Kidney glomerular epithelial cell (primary cell): ENCODE measurements around the gene PTPN20.
"Not testable (repeated sequence)": the region's sequence is repeated elsewhere in the genome, so short reads cannot be mapped to it uniquely, and the experiment has no call there.

ENCODE experiments used
- DNase-seq: peaks from one replicate; lab custom pipeline; 2025; lab: John Stamatoyannopoulos, UW

PTPN20 gene

DNA sequence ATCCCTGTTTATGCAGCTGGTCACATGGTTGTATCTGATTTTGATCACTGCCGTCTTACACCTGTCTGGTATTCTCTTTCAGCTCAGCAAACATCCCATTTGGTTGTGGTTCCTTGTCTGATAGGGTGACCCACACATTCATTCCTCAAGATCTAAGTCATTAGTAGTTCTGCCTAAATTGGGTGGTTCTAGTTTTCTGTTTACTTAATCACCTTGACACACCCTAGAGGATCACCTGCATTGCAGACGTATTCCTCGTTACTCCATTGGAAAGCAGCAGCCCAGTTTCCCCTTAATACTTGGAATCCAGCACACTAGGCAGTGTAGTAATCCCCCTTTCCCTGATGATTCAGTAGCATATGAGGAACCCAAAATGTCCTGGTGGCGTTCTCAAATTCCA, 41.3 kb downstream of the PTPN20 start:
- not testable (repeated sequence) for DNase-seq

DNA sequence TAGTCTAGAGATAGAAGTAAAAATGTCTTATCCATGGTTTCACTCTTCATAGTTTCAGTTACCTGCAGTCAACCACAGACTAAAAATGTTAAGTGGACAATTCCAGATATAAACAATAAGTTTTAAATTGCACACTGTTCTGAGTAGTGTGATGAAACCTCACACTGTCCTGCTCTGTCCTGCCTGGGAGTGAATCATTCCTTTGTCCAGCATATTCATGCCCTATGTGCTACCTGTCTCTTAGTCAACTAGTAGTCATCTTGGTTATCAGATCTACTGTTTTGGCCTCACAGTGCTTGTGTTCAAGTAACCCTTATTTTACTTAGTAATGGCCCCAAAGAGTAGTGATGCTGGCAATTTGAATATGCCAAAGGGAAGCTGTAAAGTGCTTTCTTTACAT, 49.5 kb downstream of the PTPN20 start:
- DNase-seq, result not testable (repeated sequence)

DNA sequence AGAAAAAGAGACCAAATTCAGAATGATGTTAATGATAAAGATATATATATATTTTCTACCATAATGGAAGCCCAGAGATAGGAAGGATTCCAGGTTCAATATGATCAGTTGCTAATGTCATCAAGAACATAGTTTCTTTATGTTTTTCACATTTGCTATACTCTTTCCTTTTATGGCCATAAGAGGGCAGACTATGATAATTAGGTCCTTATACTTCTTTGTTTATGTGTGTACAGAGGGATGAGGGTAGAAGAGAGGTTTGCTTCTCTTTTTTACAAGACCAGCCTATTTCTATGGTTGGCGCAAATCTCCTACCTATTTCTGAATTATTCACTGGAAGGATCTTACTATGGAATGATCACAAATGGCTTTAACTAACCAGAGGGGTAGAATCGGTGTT, 52.1 kb downstream of the PTPN20 start:
- not testable (repeated sequence) for DNase-seq

DNA sequence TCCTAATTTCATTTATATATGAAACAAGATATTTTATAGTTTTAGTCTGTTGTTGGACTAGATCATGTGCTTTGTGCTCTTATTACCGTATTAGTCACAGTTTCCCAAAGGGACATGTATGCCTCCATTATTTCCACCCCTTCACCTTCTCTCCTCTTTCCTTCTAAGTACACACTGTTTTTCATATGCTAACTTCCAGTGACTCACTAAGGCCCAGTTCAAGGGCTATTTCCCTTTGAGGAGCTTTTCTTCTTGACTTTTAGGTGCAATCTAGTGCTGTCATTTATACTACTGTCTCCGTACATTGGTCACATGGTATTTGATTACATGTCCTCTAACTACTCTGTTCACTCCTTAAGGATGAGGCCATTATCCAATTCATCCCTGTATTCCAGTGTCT, 55.8 kb downstream of the PTPN20 start:
- DNase-seq, result not testable (repeated sequence)

DNA sequence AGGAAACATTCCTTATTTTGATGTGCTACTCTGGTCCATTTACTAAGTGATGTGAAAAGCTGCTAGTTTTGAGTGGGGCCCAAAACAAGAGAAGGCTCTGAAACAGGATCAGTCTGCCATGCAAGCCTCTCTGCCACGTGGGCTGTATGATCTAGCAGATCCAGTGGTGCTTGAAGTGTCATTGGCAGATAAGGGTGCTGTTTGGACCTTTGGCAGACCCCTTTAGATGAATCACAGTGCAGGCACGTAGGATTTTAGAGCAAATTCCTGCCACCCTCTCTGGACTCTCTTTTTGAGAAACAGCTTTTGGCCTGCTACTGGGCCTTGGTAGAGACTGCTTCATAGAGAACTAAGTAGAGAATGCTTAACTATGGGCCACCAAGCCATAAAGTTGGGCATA, 69.0 kb downstream of the PTPN20 start:
- DNase-seq, result not testable (repeated sequence)

DNA sequence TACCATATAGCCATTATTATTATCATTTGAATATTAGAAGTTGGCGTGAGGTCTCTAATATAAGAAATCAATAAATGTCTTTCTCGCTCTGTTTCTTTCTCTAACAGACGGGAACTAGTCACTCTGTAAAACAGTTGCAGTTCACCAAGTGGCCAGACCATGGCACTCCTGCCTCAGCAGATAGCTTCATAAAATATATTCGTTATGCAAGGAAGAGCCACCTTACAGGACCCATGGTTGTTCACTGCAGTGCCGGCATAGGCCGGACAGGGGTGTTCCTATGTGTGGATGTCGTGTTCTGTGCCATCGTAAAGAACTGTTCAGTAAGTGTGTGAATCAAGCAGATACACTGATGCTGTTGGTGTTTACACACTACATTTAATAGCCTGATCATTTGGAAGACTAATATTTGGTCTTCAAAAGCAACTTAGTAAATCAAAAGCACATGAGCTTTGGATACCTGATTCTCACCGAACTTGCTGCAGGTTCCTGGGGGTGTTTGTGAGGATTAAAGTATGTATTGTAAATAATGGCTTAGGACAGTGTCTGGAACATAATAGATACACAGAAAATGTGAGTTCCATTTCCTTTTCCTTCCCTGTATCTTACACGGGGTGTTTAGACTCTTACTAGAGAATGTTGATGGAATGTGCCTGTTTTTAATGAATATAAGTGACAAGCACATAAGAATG, 76.2 kb downstream of the PTPN20 start:
- DNase-seq, result not testable (repeated sequence)

DNA sequence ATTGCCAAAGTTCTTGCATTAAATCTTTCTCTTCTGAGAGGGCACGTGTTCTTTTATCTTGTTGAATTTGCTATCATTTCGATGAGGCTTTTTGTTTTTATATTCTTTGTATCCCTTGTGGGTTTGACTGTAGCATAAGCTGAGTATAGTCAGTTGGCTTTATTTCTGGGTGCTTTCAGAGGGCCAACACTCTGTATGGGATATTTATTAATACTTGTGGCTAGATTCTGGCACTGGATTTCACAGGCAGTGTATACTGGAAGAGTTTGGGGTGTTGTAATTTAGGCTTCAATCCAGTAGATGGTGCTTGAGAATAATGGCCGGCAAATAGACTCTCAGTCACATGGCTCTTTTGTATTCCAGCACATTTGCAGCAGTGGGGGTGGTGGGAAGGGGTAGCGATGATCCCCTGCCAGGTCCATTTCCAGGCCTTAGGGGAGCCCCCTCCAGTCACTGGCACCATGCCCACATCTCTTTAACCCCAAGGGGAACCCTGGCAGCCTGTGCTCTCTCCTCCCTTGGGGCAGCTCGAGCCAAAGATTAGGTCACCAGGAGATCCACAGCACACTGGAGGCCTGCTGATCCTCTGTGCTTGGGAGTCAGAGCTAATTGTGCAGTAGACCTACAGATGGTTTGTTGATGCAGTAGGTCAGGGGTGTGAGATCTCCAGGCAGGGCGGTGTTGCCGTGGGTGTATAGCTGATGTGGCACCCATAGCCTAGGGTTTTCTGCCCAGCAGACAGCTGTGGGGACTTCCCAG, 81.8 kb downstream of the PTPN20 start:
- peak; percentile 14 for DNase-seq

DNA sequence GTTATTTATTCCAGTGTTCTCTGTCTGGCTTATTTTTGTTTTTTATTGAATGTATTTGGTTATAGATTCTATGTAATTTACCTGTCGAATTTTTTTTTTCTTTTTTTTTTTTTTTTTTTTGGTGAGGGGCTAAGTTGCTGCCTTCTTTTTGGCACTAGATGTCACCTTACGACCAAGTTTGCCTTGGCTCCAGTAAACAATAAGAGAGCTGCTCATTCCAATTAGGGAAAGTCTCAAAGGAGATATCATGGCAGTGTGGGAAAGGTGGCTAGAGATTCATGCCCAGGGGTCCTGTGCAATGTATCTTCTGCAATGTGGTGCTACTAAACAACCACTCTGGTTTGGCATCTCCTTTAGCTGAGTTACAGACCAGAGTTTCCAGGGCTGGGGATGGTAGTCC, 84.0 kb downstream of the PTPN20 start:
- DNase-seq, result no peak

DNA sequence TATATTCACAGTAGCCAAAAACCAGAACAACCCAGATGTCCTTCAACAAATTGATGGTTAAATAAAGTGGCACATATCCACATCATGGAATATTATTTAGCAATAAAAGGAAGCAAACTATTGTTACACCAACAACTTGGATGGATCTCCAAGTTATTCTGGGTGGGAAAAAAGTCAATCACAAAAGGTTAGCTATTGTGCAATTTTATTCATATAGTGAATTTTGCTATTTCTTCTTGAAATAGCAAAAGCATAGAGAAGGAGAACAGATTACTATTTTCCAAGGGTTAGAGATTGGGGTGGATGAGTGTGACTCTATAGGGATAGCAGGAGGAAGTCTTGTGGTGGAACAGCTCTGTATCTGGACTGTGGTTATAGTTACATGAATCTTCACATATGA, 87.0 kb downstream of the PTPN20 start:
- no peak for DNase-seq

DNA sequence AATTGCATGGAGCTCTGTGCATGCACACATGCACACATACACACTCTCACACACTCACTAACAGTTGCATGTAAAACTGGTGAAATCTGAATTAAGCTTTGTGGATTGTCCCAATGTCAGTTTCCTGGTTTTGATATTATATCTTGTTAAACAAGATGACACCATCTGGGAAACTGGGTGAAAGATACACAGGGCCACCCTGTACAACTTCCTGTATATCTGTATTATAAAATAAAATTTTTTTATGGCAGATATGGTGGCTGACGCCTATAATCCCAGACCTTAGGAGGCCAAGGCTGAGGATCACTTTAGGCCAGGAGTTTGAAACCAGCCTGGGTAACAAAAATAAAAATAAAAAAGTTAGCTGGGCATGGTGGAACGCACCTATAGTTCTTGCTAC, 87.4 kb downstream of the PTPN20 start:
- DNase-seq, result no peak

DNA sequence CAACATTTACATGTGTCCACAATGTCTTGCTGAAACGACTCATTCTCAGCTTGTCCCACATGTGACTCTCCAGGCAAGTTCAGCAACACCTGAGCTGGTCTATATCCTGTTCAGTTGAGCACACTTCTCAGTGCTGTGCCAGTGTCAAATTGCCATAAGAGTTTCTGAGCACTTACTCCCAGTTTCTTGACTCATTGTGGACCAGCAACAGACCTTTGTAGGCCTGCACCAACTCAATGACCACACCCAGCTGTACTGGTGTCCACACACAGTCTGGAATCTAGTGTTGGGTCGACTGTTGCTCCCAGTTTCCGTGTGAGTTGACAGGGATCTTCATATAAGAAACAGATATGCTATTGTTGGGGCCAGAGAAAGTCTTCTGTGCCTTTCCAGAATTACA, 88.0 kb downstream of the PTPN20 start:
- DNase-seq, result no peak

DNA sequence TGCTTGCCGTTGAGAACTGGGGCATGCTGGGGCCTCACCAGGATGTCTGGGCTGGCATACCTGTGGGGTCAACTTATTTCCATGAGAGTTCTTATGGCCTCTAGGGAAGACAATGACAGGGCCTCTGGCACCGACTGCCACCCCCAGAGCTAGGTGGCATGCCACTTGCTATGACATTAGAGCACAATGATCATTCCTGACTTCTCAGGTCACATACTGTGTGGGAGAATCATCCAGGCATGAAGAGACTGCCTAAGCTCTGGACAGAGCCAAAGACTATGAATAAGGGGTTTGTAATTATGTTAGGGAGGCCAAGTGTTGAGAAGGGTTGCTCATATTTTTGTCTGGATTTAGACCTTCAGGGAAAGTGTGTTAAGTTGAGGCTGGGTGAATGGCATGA, 97.5 kb downstream of the PTPN20 start:
- peak; percentile 1 for DNase-seq

DNA sequence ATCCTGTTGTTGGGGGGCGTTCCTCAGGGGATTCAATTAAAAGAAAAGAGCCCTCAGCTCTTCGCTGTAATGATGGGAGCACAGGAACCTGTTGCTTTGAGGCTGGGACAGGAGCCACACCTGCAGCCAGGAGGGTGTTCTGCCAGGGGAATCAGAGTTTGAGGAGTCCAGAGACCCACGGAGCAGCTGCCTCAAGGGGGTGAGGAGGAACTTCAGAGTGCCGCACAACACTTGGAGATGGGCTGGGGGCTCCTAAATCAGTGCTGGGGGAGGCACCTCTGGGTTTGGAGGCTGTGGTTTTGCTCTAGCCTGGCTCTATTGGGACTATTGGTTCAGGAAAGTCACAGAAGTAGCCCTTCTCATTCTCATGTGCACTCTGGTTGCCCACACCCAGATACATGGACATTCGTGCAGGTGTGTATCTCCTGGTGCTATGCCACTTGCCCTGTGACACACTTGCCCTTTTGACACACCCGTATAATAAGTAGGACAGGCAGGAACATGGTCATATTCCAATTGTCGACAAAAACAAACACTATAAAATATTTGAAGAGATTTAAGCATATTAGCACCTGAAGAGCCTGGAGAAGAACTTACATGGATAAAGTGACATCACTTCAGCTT, 98.1 kb downstream of the PTPN20 start:
- DNase-seq, result no peak

DNA sequence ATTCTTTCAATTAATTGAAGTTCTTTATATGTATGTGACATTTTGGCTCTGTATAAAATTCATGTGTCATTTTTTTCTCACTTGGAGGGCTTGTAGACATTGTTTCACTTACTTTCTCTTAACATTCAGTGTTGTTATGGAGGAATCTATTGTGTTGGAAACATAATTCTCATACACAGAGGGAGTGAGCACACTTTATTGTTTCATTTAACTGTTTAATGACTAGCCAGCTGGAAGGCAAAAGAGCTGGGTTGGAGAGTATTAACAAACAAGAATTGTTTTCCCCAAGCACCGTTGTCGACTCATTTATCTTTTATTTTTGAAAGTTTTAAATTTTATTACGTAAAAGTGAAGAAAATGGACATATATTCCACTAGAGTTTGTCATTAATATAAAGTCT, 98.8 kb downstream of the PTPN20 start:
- DNase-seq, result no peak

DNA sequence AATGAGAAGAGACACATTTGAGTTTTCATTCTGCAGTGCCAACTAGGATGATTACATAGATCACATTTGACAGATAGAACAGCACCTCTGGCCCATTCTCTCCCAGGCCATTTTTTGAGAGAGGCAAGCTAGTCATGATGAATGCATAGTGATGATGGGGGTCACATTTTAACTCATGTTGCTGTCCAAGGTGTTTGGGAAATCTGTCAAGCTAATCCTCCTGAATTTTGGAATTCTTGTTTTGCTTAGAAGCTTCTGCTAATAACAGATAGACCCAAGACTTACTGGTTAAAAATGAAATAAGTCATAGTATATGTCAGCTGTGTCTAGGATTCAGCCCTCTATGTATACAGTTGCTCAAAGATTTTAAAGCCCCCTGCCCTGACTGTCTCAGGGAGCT, 101.0 kb downstream of the PTPN20 start:
- no peak for DNase-seq

DNA sequence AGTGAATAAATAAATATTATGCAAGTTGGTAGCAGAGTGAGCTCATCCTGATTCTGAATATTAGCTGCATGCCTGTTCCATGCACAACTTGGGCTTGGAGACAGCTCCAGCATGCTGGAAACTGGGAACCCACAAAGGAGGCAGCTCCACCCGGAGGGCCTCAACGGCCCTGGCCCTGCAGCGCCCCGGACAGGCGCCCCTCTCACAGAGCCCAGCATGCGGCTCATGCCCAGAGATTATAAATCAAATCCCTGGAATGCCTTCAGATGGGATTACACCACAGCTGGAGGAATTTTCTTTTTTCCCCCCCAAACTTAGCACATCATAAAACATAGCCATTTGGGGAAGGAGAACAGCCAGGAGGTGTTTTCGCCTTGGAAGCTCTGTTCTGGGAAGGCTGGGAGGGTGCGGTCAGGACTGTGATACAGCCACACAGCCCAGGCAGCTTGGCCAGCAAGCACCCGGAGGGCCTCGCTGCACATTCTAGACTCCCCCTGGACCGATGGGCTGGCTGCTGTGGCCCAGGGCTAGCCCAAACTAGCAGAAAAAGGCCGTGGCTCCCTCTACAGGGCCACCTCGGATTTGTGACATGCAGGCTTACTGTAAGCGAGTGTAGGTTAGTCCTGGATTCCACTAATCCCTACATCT, 102.4 kb downstream of the PTPN20 start:
- no peak for DNase-seq

DNA sequence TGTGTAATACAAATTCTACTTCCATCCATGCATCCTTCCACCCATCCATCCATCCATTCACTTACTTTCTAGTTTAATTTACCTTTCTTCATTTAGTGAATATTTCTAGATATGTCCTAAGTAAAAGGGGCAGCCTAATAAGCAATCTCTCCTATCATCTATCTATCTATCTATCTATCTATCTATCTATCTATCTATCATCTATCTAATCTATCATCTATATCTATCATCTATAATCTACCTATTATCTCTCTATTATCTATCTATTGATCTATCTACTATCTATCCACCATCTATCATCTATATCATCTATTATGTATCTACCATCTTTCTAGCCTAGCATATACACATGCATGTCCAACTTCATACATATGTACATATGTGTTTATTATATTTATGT, 104.2 kb downstream of the PTPN20 start:
- DNase-seq, result no peak

DNA sequence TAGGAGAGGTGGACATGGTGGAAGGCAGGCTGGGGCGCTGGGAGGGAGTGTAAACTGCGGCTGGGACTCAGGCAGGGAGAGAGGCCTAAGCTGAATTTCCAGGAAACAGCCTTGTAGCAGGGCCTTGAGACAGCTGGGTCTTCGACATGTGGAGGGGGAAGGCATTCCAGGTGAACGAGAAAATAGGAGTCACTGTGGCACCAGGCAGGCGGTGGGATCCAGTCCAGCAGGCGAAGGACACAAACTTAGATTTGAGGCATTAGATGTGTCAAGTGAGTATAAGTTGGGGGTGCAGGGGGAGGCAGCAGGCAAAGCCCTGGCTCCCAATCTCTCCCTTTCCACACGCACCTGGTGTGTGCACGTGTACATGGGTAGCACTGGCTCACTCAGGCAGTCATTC, 105.3 kb downstream of the PTPN20 start:
- DNase-seq, result no peak

DNA sequence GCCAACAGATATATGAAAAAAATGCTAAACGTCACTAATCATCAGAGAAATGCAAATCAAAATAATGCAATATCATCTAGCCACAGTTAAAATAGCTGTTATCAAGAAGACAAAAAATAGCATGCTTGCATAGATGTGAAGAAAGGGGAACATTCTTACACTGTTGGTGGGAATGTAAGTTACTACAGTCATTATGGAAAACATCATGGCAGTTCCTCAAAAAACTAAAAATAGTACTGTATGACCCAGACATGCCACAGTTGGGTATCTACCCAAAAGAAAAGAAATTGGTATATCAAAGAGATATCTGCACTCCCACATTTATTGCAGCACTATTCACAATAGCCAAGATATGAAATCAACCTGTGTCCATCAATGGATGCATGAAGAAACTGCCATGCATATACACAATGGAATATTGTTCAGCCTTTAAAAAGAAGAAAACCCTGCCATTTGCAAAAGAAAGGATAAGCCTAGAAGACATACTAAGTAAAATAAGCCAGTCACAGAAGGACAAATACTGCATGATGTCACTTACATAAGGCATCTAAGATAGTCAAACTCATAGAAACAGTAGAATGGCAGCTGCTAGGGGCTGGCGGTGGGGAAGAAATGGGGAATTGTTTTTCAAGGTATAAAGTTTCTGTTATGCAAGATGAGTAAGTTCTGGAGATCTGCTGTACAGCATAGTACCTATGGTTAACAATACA, 107.0 kb downstream of the PTPN20 start:
- no peak for DNase-seq

DNA sequence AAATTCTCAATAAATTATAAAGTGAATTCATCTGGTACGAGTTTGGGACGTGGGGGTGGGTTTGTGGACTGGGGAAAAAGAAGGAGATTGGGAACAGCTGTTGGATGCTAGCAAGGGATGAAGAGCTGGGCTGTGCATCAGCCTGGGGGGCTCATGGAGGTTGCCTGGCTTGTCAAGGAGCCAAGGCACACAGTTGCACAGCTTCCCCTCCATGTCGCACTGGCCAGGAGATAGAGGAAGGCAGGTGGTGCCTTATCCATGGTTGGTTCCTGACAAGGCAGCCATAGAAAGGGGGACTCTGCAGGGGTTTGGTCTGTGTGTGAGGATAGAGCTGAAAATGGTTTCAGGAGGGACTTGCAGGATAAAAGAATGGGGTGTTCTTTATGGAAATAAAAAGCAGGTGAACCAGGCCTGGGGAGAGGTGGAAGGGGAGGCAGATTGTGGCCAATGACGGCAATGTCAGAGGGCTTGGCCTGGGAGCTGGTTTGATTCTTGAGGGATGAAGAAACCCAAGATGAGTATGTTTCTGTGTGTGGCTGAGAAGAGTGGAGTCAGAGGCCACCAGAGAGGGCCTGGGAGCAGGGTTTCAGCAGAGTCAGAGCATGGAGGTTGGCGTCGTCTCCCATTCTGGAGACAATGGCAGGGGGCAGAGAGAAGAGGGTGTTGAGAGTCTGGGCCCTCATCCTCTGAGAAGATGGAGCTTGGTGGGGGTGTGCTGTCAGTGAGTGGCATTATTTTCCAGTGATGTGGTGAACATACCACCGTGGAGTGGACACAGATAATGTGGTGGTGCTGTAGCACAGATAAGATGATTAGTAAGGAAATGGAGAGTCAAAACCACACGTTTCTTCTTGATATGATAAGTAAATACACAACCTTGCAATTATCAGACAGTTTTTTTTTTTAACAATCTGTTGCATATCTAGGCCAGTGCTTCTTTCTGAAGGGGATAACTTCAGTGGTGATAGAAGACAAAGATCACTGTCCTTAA, 108.2 kb downstream of the PTPN20 start:
- no peak for DNase-seq

DNA sequence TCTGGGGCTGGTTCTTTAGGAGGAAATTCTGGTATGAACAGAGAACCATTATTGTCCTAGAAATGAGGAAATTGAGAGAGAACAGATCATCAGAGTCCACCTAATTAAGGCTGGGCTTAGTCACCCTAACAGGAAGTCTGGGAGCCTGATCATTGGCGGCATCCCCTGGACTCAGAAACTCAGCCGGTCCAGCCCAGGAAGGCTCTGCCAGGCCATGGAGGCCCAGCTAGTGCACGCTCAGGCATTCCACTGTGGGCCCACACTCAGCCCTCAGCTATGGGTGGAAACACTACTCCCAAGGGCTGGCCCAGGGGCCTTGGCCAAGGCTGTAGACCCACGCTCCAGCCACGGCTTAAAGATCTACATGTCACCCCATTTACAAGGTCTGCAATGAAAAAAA, 109.2 kb downstream of the PTPN20 start:
- no peak for DNase-seq
